GM12875 (cell line): ENCODE results near the gene INTU.

ENCODE experiments used
- H3K4me3 ChIP-seq: one replicate; pipeline ENCODE4 v1.5.1; 2011; ENCODE audit warnings: low read depth, low read length, control low read depth
- CTCF ChIP-seq: IDR thresholded peaks from 2 replicates; pipeline ENCODE4 v1.5.1; 2011; ENCODE audit warnings: low read depth, mild to moderate bottlenecking, control low read depth, inconsistent platforms, low read length, moderate library complexity, borderline replicate concordance; ENCODE audit not compliant: insufficient read depth

INTU gene

GRCh38 chr4:127667772-127668171, 35.0 kb downstream of the INTU start:
- no peak for TF ChIP-seq CTCF

DNA sequence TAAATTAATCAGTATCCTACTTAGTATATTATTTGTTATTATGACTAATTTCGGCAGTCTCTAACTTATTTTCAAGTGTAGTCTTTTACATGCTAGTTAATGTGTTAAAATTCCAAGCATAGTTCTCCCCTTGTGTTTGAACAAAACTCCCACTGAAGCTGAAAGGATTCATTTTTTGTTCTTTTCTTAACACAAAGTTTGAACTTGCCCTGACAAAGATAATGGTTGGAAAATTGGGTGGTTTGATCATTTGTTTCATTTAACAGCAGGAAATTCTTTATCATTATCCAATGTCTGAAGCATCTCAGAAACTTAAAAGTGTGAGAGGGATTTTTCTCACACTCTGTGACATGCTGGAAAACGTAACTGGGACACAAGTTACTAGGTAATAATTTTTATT, 36.0 kb downstream of the INTU start:
- H3K4me3 ChIP-seq: no peak overlapping the region
- no peak for TF ChIP-seq CTCF

More at GRCh38 chr4:127667772-127668171, 35.0 kb downstream of the INTU start:
- H3K4me3 ChIP-seq: no peak overlapping the region

DNA sequence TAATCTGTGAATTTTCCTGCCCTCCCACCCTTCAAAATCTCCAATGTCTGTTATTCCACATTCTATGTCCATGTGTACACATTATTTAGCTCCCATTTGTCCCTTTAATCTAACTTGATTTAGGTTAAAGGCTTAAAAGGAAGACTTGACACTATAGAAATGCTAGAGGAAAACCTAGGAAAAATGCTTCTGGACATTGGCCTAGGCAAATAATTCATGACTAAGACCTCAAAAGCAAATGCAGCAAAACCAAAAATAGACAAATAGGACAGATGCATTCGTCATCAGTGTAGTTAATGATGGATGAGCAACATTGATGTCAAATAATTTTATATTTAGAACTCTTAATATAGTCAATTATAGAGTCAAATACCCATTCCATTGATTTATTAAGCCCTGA, 36.9 kb downstream of the INTU start:
- no peak for TF ChIP-seq CTCF
- H3K4me3 ChIP-seq: no peak overlapping the region

DNA sequence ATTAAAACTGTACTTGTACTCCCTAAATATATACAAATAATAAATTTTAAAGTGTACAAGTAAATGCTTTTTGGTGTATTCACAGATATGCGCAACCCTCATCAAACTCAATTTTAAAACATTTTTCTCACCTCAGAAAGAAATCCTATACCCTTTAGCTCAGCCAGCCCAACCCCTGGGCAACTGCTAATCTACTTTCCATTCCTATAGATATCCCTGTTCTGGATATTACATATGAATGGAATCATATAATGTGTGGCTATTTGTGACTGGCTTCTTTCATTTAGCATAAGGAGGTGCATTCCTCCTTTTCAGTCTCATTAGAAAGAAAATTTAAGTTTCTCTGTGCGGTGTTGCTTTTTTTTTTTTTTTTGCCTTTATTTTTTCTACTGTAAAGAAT, 39.4 kb downstream of the INTU start:
- TF ChIP-seq CTCF: no peak
- no peak overlapping the region for H3K4me3 ChIP-seq

DNA sequence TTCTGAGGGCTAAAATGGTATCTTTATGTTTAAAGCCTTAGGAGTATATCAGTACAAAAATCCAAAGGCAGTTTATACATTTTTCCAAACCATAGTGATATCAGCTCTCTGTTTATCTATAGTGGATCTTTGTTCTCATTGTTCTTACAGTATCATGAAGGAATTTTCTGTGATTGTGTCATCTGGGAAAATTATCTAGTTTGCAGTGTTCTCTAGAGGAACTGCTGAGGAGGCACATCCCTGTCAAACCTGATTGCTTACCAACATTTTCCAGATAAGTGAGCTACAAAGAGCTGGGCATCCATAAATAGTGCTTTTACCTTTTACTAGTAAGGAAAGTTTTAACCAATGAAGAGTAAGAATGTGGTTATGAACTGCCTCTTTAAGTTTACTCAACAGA, 52.5 kb downstream of the INTU start:
- TF ChIP-seq CTCF: no peak
- no peak overlapping the region for H3K4me3 ChIP-seq

- no peak for TF ChIP-seq CTCF
- H3K4me3 ChIP-seq: no peak overlapping the region
These were observed 53.9 kb downstream of the INTU start for GRCh38 chr4:127686658-127687057.

GRCh38 chr4:127687580-127687979, 54.8 kb downstream of the INTU start:
- H3K4me3 ChIP-seq: no peak overlapping the region
- no peak for TF ChIP-seq CTCF
